PC-9 (cell line): ENCODE measurements around the gene REEP6. TPM values are rescaled to one million over a fixed set of nuclear protein-coding genes. Genes with fewer than 3 reads are reported as not detected.
"Not testable (repeated sequence)": the region's sequence is repeated elsewhere in the genome, so short reads cannot be mapped to it uniquely, and the experiment has no call there.

Source experiments
- BruUV-seq: library from RNA; stranded (reverse); fragments of 400-500 nt; replicated peaks from 2 replicates; lab custom pipeline; 2021; lab: Mats Ljungman, UMichigan
- CTCF ChIA-PET: fragments of 300-600 bp; sonication (Branson Sonifier 250); formaldehyde crosslinking; loops from one replicate; lab custom pipeline; 2022; ENCODE audit warnings: antibody characterized with exemption; lab: Charles Lee
- POLR2A ChIA-PET: fragments of 300-600 bp; sonication (Branson Sonifier 250); formaldehyde crosslinking; loops from one replicate; lab custom pipeline; 2022; ENCODE audit warnings: antibody characterized with exemption; ENCODE audit not compliant: unreplicated experiment; lab: Charles Lee
- DNase-seq, 2 experiments: peaks; one replicate each; pipeline versions ENCODE4 v3.0.0 to v3.0.0-alpha.2; 2015 to 2022; ENCODE audit warnings: mixed read lengths in 1 of 2
- H2AFZ ChIP-seq: fragments of 200-600 bp; sonication (generic); 2 replicates; pipeline ENCODE4 v1.8.1; 2017; ENCODE audit warnings: antibody characterized with exemption
- H3F3A ChIP-seq: fragments of 200-600 bp; sonication (generic); 2 replicates; pipeline ENCODE4 v1.8.1; 2017; ENCODE audit warnings: antibody characterized with exemption, mild to moderate bottlenecking, low read depth; ENCODE audit not compliant: insufficient read depth
- H3K27ac ChIP-seq: fragments of 200-600 bp; sonication (generic); 2 replicates; pipeline ENCODE4 v1.6.1; 2016; ENCODE audit warnings: mixed run types
- H3K27me3 ChIP-seq: fragments of 200-600 bp; sonication (generic); 2 replicates; pipeline ENCODE4 v1.6.1; 2016; ENCODE audit warnings: low read depth, mixed run types; ENCODE audit not compliant: insufficient read depth
- H3K36me3 ChIP-seq: fragments of 200-600 bp; sonication (generic); 2 replicates; pipeline ENCODE4 v1.6.1; 2016; ENCODE audit warnings: low read depth, mixed run types
- H3K4me1 ChIP-seq: fragments of 200-600 bp; sonication (generic); replicated peaks from 2 replicates; pipeline ENCODE4 v1.6.1; 2016; ENCODE audit warnings: mixed run types; ENCODE audit not compliant: insufficient read depth
- H3K4me2 ChIP-seq: fragments of 200-600 bp; sonication (generic); 2 replicates; pipeline ENCODE4 v1.6.1; 2017; ENCODE audit warnings: mixed run types
- H3K4me3 ChIP-seq: fragments of 200-600 bp; sonication (generic); 2 replicates; pipeline ENCODE4 v1.6.1; 2016; ENCODE audit warnings: mixed run types
- H3K79me2 ChIP-seq: fragments of 200-600 bp; sonication (generic); 2 replicates; pipeline ENCODE4 v1.6.1; 2017; ENCODE audit warnings: low read depth, mixed run types
- H3K9me2 ChIP-seq: fragments of 200-600 bp; sonication (generic); 2 replicates; pipeline ENCODE4 v1.8.1; 2017; ENCODE audit warnings: mild to moderate bottlenecking; ENCODE audit not compliant: insufficient read depth
- H3K9me3 ChIP-seq: fragments of 200-600 bp; sonication (generic); 2 replicates; pipeline ENCODE4 v1.8.1; 2016; ENCODE audit warnings: low read depth; ENCODE audit not compliant: insufficient read depth
- H4K20me1 ChIP-seq: fragments of 200-600 bp; sonication (generic); 2 replicates; pipeline ENCODE4 v1.8.1; 2017; ENCODE audit not compliant: insufficient read depth
- CTCF ChIP-seq: fragments of 200-600 bp; sonication (generic); conservative IDR thresholded peaks from 2 replicates; pipeline ENCODE4 v1.6.1; 2017; ENCODE audit warnings: mixed run types, antibody characterized with exemption, mild to moderate bottlenecking, moderate library complexity
- EZH2 ChIP-seq: fragments of 200-600 bp; sonication (generic); IDR thresholded peaks from 2 replicates; pipeline ENCODE4 v1.8.0; 2017; ENCODE audit warnings: antibody characterized with exemption, low read depth
- intact Hi-C: fragments of 100-400 bp; cut with micrococcal nuclease; formaldehyde crosslinking; loops from one replicate; pipeline ENCODE4 v1.10.0; 2022; ENCODE audit not compliant: unreplicated experiment
- total RNA-seq: library from RNA; stranded (reverse); gene quantifications from 2 replicates; pipeline ENCODE4 v1.2.3, GENCODE V29; 2021

REEP6 gene
- total RNA-seq, 1 experiment from 2014 or later: 39.5 TPM

DNA sequence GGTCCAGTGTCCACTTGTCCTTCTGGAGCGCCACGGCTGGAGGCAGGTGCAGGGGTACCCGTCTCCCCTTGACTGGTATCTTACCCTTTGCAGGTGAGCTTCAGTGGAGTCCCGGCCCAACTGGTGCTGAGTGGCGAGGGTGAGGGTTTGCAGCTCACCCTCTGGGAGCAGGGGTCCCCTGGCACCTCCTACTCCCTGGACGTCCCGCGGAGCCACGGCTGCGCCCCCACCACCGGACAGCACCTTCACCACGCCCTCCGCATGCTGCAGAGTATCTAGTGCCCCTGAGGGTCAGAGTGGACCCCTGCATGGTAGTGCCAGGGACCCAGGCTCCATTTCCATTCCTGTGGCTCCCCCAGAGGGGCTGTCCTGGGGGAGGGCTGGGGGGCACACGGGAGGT is 44.0 kb downstream of the REEP6 start:
- Histone ChIP-seq H3K9me2 (no peaks in the 10 kb centered on the region), H4K20me1 (no peaks in the 10 kb centered on the region), H3K79me2 (no peaks in the 10 kb centered on the region), H3K9me3 (no peaks in the 10 kb centered on the region), H3K27me3 (0 out of 2 replicates have a peak, but pooled peaks cover 3% of the 10 kb centered on the region), H2AFZ (no peak overlapping the region), H3F3A (no peaks in the 10 kb centered on the region), H3K36me3 (no peaks in the 10 kb centered on the region), H3K4me3 (no peak overlapping the region), H3K4me1 (no peaks in the 10 kb centered on the region), H3K27ac (no peak overlapping the region), H3K4me2 (no peak overlapping the region)
- TF ChIP-seq EZH2 (no peak), CTCF (no peak)
- POLR2A ChIA-PET: no interaction called here
- DNase-seq: no peak
- no TSS peak for BruUV-seq
- CTCF ChIA-PET: no interaction called here
- intact Hi-C loops: no loop called here

- BruUV-seq, CTCF ChIA-PET, H3K9me3 ChIP-seq, H3K9me2 ChIP-seq, H3K4me1 ChIP-seq, H3K27me3 ChIP-seq, H3K4me3 ChIP-seq, H2AFZ ChIP-seq, H3K79me2 ChIP-seq, H4K20me1 ChIP-seq, H3K36me3 ChIP-seq, intact Hi-C loops, POLR2A ChIA-PET, DNase-seq, H3F3A ChIP-seq, H3K27ac ChIP-seq, H3K4me2 ChIP-seq: not testable (repeated sequence)
Observed at GRCh38 chr19:1535699-1536098, 44.7 kb downstream of the REEP6 start.

DNA sequence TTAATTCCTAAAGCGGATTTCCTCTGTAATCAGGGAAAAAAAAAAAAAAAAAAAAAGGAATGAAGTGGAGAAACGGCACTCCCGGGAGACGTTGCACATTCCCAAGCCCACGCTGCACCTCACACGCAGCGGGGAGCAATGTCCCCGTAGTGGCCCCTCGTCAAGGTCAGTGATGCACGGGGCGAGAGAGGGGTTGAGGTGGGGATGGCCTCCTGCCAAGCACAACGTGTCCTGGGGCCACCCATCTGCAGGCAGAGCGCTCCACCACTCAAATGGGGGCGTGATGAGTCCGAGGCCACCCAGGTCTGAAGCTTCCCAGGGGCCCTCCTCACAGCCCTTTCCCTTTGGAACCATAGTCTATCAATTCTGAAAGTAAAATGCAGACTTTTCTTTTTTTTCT is 48.0 kb downstream of the REEP6 start:
- intact Hi-C loops: no loop called here
- Histone ChIP-seq H3K27me3 (no peaks in the 10 kb centered on the region), H3K9me2 (no peaks in the 10 kb centered on the region), H3K27ac (no peak overlapping the region), H4K20me1 (no peaks in the 10 kb centered on the region), H2AFZ (no peak overlapping the region), H3K36me3 (no peaks in the 10 kb centered on the region), H3K9me3 (no peaks in the 10 kb centered on the region), H3F3A (no peaks in the 10 kb centered on the region), H3K79me2 (no peaks in the 10 kb centered on the region), H3K4me3 (no peak overlapping the region), H3K4me1 (no peaks in the 10 kb centered on the region), H3K4me2 (no peak overlapping the region)
- ChIA-PET CTCF (no interaction called here), POLR2A (no interaction called here)
- BruUV-seq: no TSS peak
- DNase-seq: no peak
- TF ChIP-seq EZH2 (no peak), CTCF (no peak)

DNA sequence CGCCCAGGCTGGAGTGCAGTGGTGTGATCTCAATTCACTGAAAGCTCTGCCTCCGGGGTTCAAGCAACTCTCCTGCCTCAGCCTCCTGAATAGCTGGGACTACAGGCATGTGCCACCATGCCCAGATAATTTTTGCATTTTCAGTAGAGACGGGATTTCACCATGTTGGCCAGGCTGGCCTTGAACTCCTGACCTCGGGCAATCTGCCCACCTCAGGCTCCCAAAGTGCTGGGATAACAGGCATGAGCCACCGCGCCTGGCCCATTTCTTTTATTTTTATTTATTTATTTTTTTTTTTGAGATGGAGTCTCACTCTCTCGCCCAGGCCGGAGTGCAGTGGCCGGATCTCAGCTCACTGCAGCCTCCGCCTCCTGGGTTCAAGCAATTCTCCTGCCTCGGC is 48.8 kb downstream of the REEP6 start:
- DNase-seq, H3K9me2 ChIP-seq, CTCF ChIA-PET, H3K9me3 ChIP-seq, BruUV-seq, H3F3A ChIP-seq, H3K27ac ChIP-seq, POLR2A ChIA-PET, H3K4me1 ChIP-seq, H3K79me2 ChIP-seq, H2AFZ ChIP-seq, H4K20me1 ChIP-seq, H3K36me3 ChIP-seq, H3K27me3 ChIP-seq, H3K4me3 ChIP-seq, H3K4me2 ChIP-seq: not testable (repeated sequence)
- intact Hi-C loops: loop anchor here (10.0 kb wide), 1 partner anchor 255 kb away; no protein-coding TSS in a partner anchor
